HepG2 (cell line): Measurements from ENCODE around the gene TMEM45A. TPM values are rescaled to one million over a fixed set of nuclear protein-coding genes. Genes with fewer than 3 reads are reported as not detected.

Experiments used
- ATAC-seq: fragments of 200-7000 bp; cut with Tn5 transposase; 3 replicates; pipeline ENCODE4 v1.9.1; 2020; ENCODE audit warnings: mild to moderate bottlenecking, moderate library complexity
- BruUV-seq: library from RNA; stranded (reverse); fragments of 400-500 nt; replicated peaks from 2 replicates; lab custom pipeline; 2021; lab: Mats Ljungman, UMichigan
- CTCF ChIA-PET: fragments of 300-600 bp; formaldehyde crosslinking; extraction: SDS; loops from one replicate; lab custom pipeline; 2021; ENCODE audit warnings: low total read pairs, inconsistent platforms, low intra/inter-chr PET ratio; lab: Yijun Ruan, JAX
- POLR2A ChIA-PET: fragments of 350-600 bp; sonication (Branson Sonifier 250); formaldehyde crosslinking; loops from one replicate; lab custom pipeline; 2020; ENCODE audit warnings: antibody characterized with exemption, inconsistent platforms; lab: Yijun Ruan, JAX
- DNase-seq: peaks from one replicate; pipeline ENCODE4 v3.0.0-alpha.2; 2015; ENCODE audit warnings: low spot score
- FAIRE-seq: peaks from 3 replicates; lab custom pipeline; 2011; peaks lifted over from hg19 to GRCh38; lab: Jason Lieb, UNC
- H2AFZ ChIP-seq: one replicate; pipeline ENCODE4 v1.6.1; 2011; ENCODE audit warnings: low read length, inconsistent platforms
- H3K27ac ChIP-seq: fragments of 300-600 bp; 3 replicates; pipeline ENCODE4 v1.8.0; 2011; ENCODE audit warnings: mixed run types, mild to moderate bottlenecking, mixed read lengths, low read length, inconsistent platforms; ENCODE audit not compliant: insufficient read depth; ENCODE audit errors: extremely low read length
- H3K27me3 ChIP-seq, 2 experiments: fragments of 200-600 bp in 1 of 2; 2 replicates in 1 of 2; 3 replicates in 1 of 2; pipeline versions ENCODE4 v1.6.0 to v1.8.0; 2011; ENCODE audit warnings: low read length in 2 of 2, mild to moderate bottlenecking in 2 of 2, moderate library complexity in 2 of 2, inconsistent platforms in 1 of 2; ENCODE audit not compliant: insufficient read depth in 2 of 2, control insufficient read depth in 1 of 2
- H3K36me3 ChIP-seq, 2 experiments: fragments of 200-600 bp in 1 of 2; replicated peaks in 1 of 2; 2 replicates in 1 of 2; 3 replicates in 1 of 2; pipeline versions ENCODE4 v1.5.1 to v1.8.0; 2011; ENCODE audit warnings: low read length in 2 of 2, inconsistent platforms in 1 of 2; ENCODE audit not compliant: insufficient read depth in 2 of 2, control insufficient read depth in 1 of 2
- H3K4me1 ChIP-seq: 2 replicates; pipeline ENCODE4 v1.5.1; 2012; ENCODE audit warnings: low read length, inconsistent platforms; ENCODE audit not compliant: insufficient read depth
- H3K4me2 ChIP-seq: 2 replicates; pipeline ENCODE4 v1.6.0; 2011; ENCODE audit warnings: low read depth, low read length, inconsistent platforms
- H3K4me3 ChIP-seq, 3 experiments: fragments of 200-600 bp in 1 of 3; sonication (generic), shearing (Covaris generic) in 1 of 3; replicated peaks in 1 of 3; 2 replicates each; pipeline ENCODE4 v1.5.1; 2011 to 2016; ENCODE audit warnings: low read length in 3 of 3, inconsistent platforms in 2 of 3, low read depth in 2 of 3, mild to moderate bottlenecking in 2 of 3, control low read depth in 1 of 3, mixed read lengths in 1 of 3; ENCODE audit not compliant: insufficient read depth in 1 of 3
- H3K79me2 ChIP-seq: one replicate; pipeline ENCODE4 v1.6.1; 2011; ENCODE audit warnings: low read length, inconsistent platforms; ENCODE audit not compliant: insufficient read depth
- H3K9ac ChIP-seq: 2 replicates; pipeline ENCODE4 v1.6.0; 2011; ENCODE audit warnings: mild to moderate bottlenecking, low read depth, low read length, inconsistent platforms; ENCODE audit not compliant: insufficient read depth
- H3K9me3 ChIP-seq: 2 replicates; pipeline ENCODE4 v1.5.1; 2012; ENCODE audit warnings: mild to moderate bottlenecking, low read length
- H4K20me1 ChIP-seq: 2 replicates; pipeline ENCODE4 v1.6.0; 2011; ENCODE audit warnings: inconsistent platforms, mild to moderate bottlenecking, low read length, moderate library complexity; ENCODE audit not compliant: insufficient read depth
- BATF2 ChIP-seq: sonication (generic); formaldehyde crosslinking; IDR thresholded peaks from 2 replicates; pipeline ENCODE4 v1.8.0; 2022; ENCODE audit warnings: mild to moderate bottlenecking, missing genetic modification reagents, moderate library complexity
- DZIP1 ChIP-seq: sonication (generic); formaldehyde crosslinking; IDR thresholded peaks from 2 replicates; pipeline ENCODE4 v1.5.0; 2020; ENCODE audit warnings: mild to moderate bottlenecking, missing genetic modification reagents
- JUN ChIP-seq: sonication (generic); formaldehyde crosslinking; IDR thresholded peaks from 2 replicates; pipeline ENCODE4 v1.4.0; 2020; ENCODE audit warnings: mild to moderate bottlenecking, missing genetic modification reagents
- PRMT3 ChIP-seq: sonication (generic); formaldehyde crosslinking; IDR thresholded peaks from 2 replicates; pipeline ENCODE4 v1.8.1; 2022; ENCODE audit warnings: low read depth, mild to moderate bottlenecking, moderate library complexity, missing genetic modification reagents, borderline replicate concordance
- SMARCE1 ChIP-seq: fragments of 450-650 bp; IDR thresholded peaks from 2 replicates; pipeline ENCODE4 v1.6.1; 2017; ENCODE audit warnings: borderline replicate concordance
- SNRNP70 ChIP-seq: fragments of 200-400 bp; formaldehyde crosslinking; IDR thresholded peaks from 2 replicates; pipeline ENCODE4 v1.6.1; 2017; ENCODE audit warnings: mild to moderate bottlenecking, low read depth, low read length, moderate library complexity
- THAP9 ChIP-seq: sonication (generic); formaldehyde crosslinking; IDR thresholded peaks from 2 replicates; pipeline ENCODE4; 2020; ENCODE audit warnings: missing genetic modification reagents, mild to moderate bottlenecking, borderline replicate concordance
- ZNF230 ChIP-seq: sonication (generic); formaldehyde crosslinking; IDR thresholded peaks from 2 replicates; pipeline ENCODE4 v1.4.0; 2020; ENCODE audit warnings: mild to moderate bottlenecking, missing genetic modification reagents
- ZNF780A ChIP-seq: sonication (generic); formaldehyde crosslinking; IDR thresholded peaks from 2 replicates; pipeline ENCODE4 v1.8.0; 2022; ENCODE audit warnings: mild to moderate bottlenecking, missing genetic modification reagents, moderate library complexity
- WGBS: methylation state at CpG from one replicate; pipeline ENCODE4 v1.1.6; 2017; ENCODE audit warnings: low lambda C conversion rate; 5-methylcytosine and 5-hydroxymethylcytosine counted together
- in situ Hi-C: cut with HindIII; loops from 2 replicates; pipeline ENCODE4 v1.10.0; 2017; ENCODE audit warnings: low pct_unique_long_range_greater_than_20kb; ENCODE audit not compliant: extremely low pct_ligation_motif_present
- intact Hi-C: fragments of 100-400 bp; cut with micrococcal nuclease; formaldehyde crosslinking; loops from one replicate; pipeline ENCODE4 v1.10.0; 2022; ENCODE audit not compliant: unreplicated experiment
- polyA plus RNA-seq, 8 experiments: library from polyadenylated mRNA; depleted of rRNA in 3 of 8; stranded (reverse) in 7 of 8; unstranded in 1 of 8; fragments of >200 nt; fragmentation: Illumina TruSeq in 4 of 8; extraction: Trizol in 4 of 8; gene quantifications; 2 replicates each; pipeline versions ENCODE4 v1.2.1 to v1.2.3, GENCODE V29; 2011 to 2016; ENCODE audit warnings: low read depth in 4 of 8, missing spikeins in 1 of 8, mixed read lengths in 1 of 8; ENCODE audit not compliant: insufficient read depth in 1 of 8
- total RNA-seq, 5 experiments: library from RNA; depleted of rRNA; stranded (reverse); fragments of >200 nt; fragmentation: Illumina TruSeq; extraction: Trizol; gene quantifications; 2 replicates each; pipeline ENCODE4 v1.2.3, GENCODE V29; 2016; ENCODE audit warnings: low read depth in 1 of 5

TMEM45A gene
- total and polyA plus RNA-seq, 2 of the 13 experiments (the other 11 are each of a cell fraction or from before 2014, with no cell fraction given) = 14.8 to 38.5 TPM

GRCh38 chr3:100609305-100609704 is 116.9 kb downstream of the TMEM45A start, which contains the start of gene ADGRG7:
TSS of gene ADGRG7 (plus strand) at chr3:100609601. CDS start at chr3:100609857, 256 bp downstream.
- Histone ChIP-seq H3K27me3 (no peaks in the 10 kb centered on the region), H4K20me1 (no peaks in the 10 kb centered on the region), H3K9ac (no peak within 1 kb of the TSS), H3K4me1 (peaks cover 17% of the 10 kb centered on the region), H3K36me3 (no peaks in the 10 kb centered on the region), H3K27ac (no peak within 1 kb of the TSS), H2AFZ (no peak within 1 kb of the TSS), H3K9me3 (no peaks in the 10 kb centered on the region), H3K4me2 (no peak within 1 kb of the TSS), H3K79me2 (no peaks in the 10 kb centered on the region), H3K4me3 (no peak within 1 kb of the TSS)
- ATAC-seq (no peak), DNase-seq (no peak), FAIRE-seq (no peak)
- 56% methylated on average over 2 of the region's 2 CpGs for WGBS
- TF ChIP-seq SNRNP70 (no peak), ZNF780A (no peak), ZNF230 (CRISPR knock-in tag) (no peak), PRMT3 (CRISPR knock-in tag) (no peak)
- POLR2A ChIA-PET = no interaction called here
- no TSS peak for BruUV-seq
- intact Hi-C loops (no loop called here), in situ Hi-C loops (loop anchor here (25.0 kb wide), 1 partner anchor 103 kb away; the partner anchor contains the start of gene TFG)
- CTCF ChIA-PET = no interaction called here

- BruUV-seq = no TSS peak
- ChIA-PET CTCF (no interaction called here), POLR2A (no interaction called here)
- Histone ChIP-seq H4K20me1 (no peaks in the 10 kb centered on the region), H3K27ac (no peak overlapping the region), H3K4me1 (peaks cover 24% of the 10 kb centered on the region), H3K4me3 (no peak overlapping the region), H3K27me3 (no peaks in the 10 kb centered on the region), H3K9me3 (no peaks in the 10 kb centered on the region), H3K4me2 (no peak overlapping the region), H2AFZ (no peak overlapping the region), H3K36me3 (no peaks in the 10 kb centered on the region), H3K79me2 (no peaks in the 10 kb centered on the region), H3K9ac (no peak overlapping the region)
- ATAC-seq = no peak
- 19% methylated on average over 2 of the region's 2 CpGs for WGBS
- intact Hi-C loops = no loop called here
- FAIRE-seq = no peak
- in situ Hi-C loops = loop anchor here (25.0 kb wide), 1 partner anchor 102 kb away; the partner anchor contains the start of gene TFG
- no peak for DNase-seq
- no peak for TF ChIP-seq JUN
- no peak for TF ChIP-seq DZIP1
- TF ChIP-seq THAP9 (CRISPR knock-in tag) = no peak
- no peak for TF ChIP-seq SMARCE1
- no peak for TF ChIP-seq BATF2
Observed at GRCh38 chr3:100609963-100610362, 117.5 kb downstream of the TMEM45A start.
